T-helper 2 cell treated with Interferon-gamma antibody and Interleukin-4, amounts not matched to agents 100 ng/mL and 5 ng/mL, for 36 hours (primary cell): Measurements from ENCODE around the gene APH1B. TPM values are rescaled to one million over a fixed set of nuclear protein-coding genes. Genes with fewer than 3 reads are reported as not detected.

Source experiments
- intact Hi-C: fragments of 100-400 bp; cut with micrococcal nuclease; formaldehyde crosslinking; loops from one replicate; pipeline ENCODE4 v1.15.1; 2023
- total RNA-seq: library from RNA; stranded (reverse); gene quantifications from 2 replicates; pipeline ENCODE4 v1.2.3, GENCODE V29; 2022

APH1B gene
- total RNA-seq, 1 donor from 2014 or later, result 13.1 TPM

DNA sequence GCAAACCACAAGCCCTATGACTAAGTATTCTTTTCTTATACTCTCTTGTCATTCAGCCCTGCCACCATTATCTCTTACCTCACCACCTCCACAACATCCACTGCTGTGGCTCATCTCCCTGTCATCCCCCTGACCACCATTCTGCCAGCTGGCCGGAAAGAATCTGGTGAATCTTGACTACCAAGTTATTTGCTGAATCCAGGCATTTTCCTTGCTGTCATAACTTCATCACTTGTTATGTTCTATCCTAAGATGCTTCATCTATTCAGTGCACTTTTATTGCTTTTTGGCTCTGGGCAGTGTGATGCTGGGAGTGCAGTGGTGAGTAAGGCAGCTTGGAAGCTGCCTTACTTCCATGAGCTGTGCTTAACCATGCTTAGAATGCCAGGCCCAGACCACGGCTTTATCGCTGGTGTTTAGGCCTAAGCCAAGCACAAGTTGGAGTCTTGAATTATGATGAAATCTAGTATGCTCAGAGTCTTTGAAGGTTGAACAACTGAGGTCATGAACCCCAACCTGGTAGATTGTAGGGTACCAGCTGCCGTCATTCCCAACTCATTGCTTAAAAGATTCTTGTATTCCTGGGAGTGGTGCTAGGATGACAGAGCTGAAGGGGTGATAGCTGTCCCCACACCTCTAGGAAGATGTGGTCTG, 27.0 kb upstream of the APH1B start:
- intact Hi-C loops, result no loop called here

DNA sequence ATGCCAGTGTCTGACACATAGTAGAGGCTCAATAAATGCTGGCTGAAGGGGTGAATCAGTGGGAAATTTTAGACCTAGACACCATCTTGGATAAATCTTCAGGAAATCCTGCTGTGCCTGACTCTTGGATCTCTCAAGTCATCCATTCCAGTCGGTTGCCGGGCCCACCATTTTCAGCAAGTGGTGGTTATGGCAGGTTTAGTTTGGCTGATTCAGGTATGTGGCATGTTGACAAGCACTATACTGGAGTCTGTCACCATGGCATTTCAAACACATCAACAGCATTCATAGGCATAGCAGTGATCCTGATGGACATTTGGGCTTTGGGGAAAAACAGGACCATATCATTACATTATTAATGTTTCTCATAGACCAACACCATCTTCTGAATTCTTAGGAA, 25.7 kb upstream of the APH1B start:
- intact Hi-C loops, result no loop called here

DNA sequence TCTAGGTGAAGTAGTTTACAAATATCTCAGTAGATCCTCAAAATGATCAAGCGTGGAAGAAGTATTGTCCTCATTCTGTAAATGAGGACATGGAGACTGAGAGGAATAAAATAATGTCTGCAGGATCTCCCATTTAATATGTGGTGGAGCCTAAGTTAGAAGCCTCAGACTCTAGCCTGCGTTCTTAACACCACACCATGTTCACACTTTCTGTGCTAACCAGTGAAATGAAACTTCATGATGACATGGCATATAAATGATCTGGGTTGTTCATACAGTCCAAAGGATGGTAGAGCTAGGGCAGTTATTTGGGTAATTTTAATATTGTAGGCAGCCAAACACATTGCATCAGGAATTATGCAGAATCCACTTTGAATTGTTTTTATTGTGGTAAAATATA, 25.1 kb upstream of the APH1B start:
- intact Hi-C loops, result no loop called here

DNA sequence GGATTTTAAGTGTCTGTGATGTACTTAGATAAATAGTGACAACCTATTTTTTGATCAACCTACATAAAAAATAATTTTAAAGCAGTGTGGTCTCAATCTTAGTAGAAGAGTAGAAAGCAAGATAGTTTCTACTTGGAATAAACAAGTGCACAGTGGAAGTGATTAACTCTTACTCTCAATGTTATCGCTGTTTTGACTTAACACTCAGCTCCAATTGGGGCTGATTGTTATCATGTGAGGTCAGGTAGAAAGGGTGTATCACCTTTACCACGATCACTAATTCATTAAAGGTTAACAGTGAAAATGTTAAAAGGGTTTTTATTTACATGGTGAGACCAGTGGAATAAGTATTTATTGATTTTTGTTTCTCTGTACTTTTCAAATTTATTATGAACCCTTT, 22.4 kb upstream of the APH1B start:
- intact Hi-C loops, result no loop called here

DNA sequence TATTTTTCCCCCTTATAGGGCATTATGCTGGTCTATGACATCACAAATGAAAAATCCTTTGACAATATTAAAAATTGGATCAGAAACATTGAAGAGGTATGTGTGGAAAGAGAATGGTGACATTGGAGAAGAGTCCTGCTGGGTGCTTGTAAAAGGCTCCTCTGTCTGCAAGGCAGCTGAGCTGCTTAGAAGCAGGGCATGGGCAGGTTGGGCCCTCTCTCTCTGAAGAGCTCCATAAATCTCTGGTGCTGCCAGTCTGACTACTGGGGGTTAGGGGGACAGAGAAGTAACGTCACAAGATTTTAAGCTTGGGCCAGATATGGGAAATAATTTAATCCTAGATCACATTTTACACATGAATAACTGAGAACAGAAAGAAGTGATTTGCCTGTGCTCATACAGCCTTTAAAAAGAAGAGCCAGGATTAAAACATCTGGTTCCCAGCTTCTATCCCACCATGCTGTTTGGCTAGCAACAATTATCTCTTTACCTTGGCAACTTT, 21.9 kb upstream of the APH1B start:
- intact Hi-C loops, result no loop called here

DNA sequence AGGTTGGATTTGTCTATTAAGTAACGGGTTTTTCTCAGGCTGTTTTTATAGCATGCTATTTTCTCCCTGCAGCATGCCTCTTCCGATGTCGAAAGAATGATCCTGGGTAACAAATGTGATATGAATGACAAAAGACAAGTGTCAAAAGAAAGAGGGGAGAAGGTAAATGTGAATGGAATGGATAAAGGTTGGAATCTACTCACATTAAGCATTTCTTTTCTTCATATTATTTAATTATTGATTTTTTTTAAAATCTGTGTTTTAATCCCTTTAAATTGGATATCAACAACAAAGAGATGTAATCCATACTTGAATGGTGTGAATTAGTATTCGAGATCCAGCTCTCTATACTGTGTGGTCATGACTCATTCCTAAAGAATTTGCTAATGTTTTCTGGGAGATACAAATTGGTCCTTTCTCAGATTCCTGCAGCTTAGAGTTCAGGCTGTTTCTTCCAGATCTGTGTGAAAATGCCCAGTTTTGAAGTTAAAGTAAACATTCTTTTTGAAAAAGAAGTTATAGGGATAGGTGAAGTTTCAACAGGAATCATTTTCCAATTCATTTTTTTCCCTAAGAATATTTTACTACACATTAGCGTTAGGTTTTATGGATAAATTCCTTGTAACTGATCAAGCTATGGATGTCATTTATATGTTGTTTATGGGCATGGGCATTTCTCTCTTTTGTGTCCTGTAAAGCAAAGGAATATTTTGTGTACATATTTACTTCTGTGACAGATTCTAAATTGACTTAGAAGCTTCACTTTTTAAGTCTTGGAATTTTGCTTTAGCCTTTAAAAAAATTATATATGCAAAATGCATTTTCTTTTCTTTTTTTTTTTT, 20.8 kb upstream of the APH1B start:
- intact Hi-C loops, result no loop called here

DNA sequence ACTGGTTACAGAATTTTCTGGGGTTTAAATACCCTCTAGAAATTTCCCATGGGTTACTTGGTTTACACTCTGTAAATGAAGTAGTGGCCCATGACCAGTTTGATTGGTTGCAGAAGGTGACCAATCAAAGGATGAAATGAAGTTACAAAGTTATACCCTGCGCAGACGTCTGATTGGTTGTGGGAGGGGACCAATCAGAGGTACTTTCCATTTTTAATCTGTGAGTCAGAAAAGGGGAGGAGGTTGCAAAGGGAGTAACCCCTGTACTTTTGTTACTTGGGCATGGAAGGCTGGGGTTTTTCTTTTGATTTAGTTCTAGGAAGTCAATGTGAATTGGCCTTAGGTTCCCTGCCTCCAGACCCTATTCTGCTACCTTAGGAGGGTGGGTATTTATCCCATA, 18.7 kb upstream of the APH1B start:
- intact Hi-C loops, result no loop called here

DNA sequence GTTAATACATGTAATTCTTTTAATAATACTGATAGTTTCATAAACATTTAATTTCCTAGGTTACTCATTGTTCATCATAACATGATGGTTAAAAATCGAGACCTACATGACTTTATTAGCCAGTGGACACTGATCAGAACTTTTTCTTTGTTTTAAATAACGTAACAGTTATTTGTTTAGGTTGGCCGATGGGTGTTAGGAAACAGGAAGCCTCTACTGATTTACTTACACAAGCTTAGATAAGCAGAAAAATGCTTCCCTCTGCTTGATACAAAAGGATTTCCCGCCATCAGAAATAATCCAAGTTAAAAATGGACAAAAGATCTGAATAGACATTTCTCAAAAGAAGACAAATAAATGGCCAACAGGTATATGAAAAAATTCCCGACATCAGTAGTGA, 16.6 kb upstream of the APH1B start:
- intact Hi-C loops, result no loop called here

DNA sequence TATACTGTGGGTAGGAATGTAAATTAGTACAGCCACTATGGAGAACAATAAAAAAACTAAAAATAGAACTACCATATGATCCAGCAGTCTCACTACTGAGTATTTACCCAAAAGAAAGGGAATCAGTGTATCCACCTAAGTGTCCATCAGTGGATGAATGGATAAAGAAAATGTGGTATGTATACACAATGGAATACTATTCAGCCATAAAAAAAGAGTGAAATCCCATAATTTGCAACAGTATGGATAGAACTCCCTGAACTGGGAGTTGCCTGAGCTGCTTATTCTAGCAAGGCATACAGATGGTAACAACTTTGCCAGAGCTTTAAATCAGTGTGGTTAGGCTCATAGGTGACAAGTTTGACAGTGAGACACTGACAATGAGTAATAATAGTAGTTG, 16.1 kb upstream of the APH1B start:
- intact Hi-C loops, result no loop called here

DNA sequence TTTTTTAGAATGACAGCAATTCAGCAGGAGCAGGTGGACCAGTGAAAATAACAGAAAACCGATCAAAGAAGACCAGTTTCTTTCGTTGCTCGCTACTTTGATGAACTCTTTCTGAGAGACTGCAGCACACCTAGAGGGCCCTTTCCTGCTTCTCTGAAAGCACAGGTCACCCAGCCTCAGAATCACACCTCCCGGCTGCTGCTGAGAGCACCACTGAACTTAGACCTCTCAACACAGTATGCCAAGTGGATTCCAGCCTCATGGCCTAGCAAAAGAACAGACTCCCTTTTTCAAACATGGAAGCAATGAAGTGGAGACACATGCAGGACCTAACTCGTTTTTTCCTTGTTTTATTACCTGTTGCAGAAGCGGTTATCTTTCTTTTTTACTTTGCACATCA, 13.9 kb upstream of the APH1B start:
- intact Hi-C loops, result no loop called here

DNA sequence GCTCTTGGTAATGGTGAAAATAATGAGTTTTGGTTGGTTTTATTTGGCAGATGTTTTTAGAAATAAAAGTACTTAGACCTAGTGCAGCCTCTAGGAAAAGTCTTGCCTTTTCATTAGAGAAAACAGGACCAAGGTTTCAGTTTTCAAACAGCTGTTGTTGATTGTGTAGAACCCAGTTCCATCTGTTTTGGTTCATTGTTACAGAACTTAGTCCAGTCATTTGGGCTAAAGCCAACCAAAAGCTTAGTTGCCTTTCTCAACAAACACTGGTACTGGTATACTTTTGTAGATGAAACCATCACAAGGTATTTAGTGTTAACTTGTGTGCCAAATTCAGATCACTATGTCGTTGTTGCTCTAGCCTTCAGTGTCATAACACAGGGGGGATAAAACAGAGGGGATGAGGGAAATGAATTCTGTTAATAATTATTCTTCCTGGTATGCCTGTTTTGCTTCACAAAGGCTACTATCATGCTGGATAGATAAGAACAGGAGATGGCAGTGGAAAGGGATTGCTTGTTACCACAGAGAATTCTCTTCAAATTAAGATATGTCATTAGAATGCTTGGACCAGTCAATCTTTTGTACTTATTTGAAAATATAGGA, 12.6 kb upstream of the APH1B start:
- intact Hi-C loops, result no loop called here

DNA sequence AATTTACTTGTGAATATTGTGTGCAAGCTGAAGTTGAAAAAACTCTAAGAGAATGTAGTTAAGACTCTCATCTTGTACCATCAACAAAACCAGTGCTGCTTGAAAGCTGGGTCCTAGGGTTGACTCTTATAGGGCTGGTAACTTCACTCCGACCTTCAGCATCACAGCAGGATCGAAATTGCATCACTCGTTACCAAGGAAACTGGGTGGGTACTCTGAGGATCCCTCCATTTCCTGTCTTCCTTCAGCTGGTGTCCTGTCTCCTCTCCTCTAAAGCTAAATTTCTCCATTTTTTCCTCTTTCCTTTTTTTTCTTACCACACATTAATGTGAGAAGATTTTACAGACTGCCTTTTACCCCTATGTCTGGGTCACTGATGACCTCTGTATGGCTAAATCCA, 3.0 kb upstream of the APH1B start:
- intact Hi-C loops, result loop anchor here (10.0 kb wide), 1 partner anchor 230 kb away; the partner anchor contains the start of gene USP3

DNA sequence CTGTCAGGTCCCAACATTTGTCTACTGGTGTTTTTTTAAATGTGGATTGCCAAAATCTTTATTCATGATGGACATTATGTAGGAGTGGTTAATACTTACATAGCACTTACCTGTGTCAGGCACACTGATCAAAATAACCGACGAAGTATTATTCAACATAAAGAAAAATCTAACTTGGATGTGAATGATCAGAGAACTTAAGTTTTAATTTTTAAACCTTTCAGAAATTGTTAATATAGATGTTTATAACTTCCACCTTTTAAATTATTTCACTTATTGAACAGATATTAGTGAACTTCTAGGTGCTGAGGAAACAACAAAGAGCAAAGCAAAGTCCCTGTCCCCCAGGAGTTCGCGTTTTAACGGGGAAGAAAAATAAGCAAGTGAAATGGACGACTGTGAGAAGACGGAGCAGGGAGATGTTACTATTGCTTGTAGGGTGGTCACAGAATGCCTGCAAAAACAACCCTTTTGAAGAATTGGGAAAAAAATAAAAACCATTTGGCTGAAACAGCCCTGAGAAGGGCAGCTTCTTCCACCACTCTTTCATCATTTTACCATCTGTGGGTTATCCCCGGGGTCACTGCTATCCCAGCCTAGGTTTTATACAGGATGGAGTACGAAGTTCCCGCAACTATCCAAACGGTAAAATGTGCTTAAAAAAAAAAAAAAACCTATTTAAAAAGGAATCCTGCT, 915 bp upstream of the APH1B start:
- intact Hi-C loops, result loop anchor here (1.0 to 10.0 kb wide), 3 partner anchors 84 to 228 kb away; partner anchors contain the start of genes RPS27L and USP3

DNA sequence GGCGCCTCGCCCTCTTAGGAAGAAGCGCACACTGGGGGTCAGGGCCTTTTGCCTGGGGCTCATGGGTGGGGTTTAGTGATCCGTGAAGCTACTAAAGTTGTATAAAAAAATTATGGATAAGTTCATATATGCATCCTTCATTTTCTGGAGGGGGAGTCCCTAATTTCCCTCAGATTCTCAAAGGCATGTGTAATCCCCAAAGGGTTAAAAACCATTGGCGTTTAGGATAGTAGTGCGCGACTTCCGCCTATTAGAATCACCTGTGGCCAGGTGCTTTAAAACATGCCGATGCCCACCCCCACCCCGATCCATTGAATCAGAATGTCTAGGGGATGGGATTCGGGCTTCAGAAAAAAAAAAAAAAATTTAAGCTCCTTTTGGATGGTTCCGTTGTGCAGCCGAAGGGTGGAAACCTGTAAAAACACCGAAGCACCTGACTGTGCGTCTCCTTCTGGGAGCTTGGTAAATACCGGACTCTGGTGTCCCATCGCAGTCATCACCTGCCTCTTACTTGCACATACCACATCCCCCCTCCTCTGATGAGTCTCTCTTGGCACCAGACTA, 570 bp downstream of the APH1B start:
- intact Hi-C loops, result loop anchor here (1.0 to 10.0 kb wide), 3 partner anchors 86 to 227 kb away; partner anchors contain the start of genes RPS27L and USP3

DNA sequence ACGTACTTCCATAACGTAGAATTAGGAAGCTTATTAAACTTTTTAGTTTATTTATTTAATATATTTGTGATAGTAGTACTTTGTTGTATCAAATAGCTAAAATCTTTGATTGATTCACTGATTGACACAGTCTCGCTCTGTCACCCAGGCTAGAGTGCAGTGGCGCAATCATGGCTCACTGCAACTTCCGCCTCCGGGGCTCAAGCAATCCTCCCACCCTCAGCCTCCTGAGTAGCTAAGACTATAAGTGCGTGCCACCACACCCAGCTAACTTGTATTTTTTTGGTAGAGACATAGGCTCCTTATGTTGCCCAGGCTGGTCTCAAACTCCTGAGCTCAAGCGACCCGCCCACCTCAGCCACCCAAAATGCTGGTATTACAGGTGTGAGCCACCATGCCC, 5.7 kb downstream of the APH1B start:
- intact Hi-C loops, result loop anchor here (10.0 kb wide), 1 partner anchor 312 kb away; the partner anchor contains the start of gene FBXL22

DNA sequence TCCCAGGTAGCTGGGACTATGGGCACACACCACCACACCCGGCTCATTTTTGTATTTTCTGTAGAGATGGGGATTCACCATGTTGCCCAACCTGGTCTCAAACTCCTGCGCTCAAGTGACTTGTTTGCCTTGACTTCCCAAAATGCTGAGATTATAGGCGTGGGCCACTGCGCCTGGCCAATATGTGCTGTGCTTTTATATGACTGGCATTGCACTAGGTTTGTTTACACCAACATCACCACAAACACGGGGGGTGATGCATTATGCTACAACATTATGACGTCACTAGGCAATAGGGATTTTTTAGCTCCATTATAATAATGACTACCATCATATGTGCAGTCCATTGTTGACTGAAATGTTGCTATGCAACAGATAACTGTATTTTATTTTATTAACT, 6.9 kb downstream of the APH1B start:
- intact Hi-C loops, result loop anchor here (10.0 kb wide), 1 partner anchor 310 kb away; the partner anchor contains the start of gene FBXL22

DNA sequence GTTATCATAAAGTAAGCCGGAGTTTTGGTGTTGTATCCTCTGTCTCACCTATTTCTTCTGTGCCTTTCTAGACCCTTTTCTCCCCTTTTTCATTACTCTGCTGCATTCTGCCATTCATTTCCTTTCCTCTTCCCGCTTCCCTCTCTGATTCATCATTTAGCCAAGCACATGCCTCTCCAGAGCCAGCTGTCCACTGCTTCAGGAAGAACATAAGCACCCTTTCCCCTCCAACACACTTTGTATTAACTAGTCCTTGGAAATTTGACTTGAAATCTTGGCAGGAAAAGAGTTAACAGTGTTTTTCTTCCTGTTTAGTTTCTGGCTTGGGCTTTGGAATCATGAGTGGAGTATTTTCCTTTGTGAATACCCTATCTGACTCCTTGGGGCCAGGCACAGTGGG, 9.7 kb downstream of the APH1B start:
- intact Hi-C loops, result loop anchor here (10.0 kb wide), 1 partner anchor 308 kb away; the partner anchor contains the start of gene FBXL22

DNA sequence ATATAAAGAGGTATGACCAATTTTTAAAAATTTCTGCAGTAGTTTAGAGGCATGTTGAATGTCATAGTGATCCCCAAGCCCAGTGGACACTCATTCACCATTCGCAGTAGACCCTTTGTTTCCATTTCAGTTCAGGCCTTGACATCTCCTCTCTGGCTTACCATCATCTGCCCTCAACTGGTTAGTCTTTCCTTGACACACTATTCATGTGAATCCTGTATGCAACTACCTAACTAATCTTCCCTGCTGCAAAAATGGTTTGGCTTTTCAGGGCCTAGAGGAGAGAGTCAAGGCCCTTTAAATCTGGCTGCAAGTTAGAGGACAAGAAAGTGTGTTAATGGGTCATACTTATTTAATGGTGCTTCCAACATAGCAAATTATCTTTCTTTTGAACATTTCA, 10.9 kb downstream of the APH1B start:
- intact Hi-C loops, result loop anchor here (1.0 to 10.0 kb wide), 2 partner anchors 115 to 306 kb away; partner anchors contain the start of gene FBXL22

DNA sequence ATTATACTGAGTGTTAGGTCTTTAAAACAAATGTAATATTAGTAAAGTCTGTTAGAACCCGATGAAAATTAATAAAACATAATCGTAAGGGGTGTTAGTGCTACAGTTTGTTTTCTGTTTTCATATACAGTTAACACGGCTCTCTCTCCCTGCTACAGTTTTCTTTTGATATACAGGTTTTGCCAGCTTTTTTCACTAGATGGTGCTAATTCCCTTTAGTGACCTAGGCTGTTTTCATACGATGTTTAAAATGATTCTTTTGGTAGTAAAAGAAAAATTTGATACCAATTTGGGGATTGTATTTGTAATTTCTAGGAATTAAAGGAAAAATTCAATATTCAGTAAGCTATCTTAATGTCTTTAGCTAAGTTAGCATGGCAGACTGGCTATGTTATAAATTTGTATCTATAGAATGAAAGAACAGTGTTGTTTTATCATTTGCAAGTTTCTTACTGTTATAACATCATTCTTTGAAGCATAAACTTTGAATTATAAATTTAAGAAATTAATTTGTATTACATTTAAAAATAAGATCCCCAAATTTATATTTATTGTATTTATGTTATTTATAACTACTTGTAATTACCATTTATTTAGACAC, 11.5 kb downstream of the APH1B start:
- intact Hi-C loops, result loop anchor here (1.0 to 10.0 kb wide), 2 partner anchors 114 to 306 kb away; partner anchors contain the start of gene FBXL22

DNA sequence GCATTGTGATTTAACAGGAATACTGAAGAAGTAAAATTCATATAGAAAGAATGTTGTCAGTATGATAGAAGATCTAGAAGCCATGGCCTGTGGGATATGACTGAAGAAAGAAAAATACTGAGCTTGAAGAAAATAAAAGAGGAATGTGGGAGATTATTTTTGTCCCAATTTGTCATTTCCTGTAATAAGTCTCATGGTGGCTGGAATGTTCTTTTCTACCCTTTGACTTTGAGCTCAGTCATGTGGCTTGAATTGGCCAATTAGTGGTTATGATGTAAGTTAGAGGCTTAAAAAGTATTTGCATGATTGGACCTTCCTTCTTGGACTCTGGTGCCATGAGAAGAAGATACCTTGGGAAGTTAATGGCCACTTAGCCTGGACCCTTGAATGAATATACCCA, 14.1 kb downstream of the APH1B start:
- intact Hi-C loops, result no loop called here
